Globus pallidus (tissue), 1 donor: ENCODE data around the gene KDM4E.
A peak's percentile ranks its signal among the peaks of the same experiment; 100 is the strongest.

Experiments used
- DNase-seq: peaks from one replicate; pipeline ENCODE4 v3.0.0-alpha.2; 2015; ENCODE audit warnings: low spot score

KDM4E gene

DNA sequence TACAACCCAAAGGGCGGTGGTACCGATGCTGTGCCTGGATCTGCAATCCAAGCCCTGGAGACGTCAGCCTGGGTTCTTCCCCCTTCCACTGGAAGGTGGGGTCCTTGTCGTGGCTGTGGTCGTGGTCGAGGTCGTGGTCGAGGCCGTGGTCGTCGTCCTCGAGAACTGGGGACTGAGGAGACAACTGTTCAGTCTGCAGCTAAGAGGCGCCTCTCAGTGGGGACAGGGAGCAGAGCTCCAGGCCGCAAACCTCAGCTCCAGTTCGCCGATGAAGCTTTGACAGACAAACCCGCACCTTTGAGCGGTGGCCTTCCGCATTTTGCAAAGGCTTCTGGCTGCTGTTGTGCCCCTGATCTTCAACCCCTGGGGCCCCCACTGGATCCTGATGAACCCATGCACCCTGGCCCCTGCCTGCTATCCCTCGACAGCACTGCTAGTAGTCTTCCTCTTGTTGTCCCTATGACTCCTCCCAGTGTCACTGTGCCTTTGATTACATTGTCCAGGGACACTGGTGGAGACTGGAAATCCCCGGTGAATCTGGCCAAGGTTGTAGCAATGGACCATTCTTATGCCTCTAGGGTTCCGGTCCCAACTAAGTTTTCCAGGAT, 25.6 kb downstream of the KDM4E start:
- DNase-seq = no peak

DNA sequence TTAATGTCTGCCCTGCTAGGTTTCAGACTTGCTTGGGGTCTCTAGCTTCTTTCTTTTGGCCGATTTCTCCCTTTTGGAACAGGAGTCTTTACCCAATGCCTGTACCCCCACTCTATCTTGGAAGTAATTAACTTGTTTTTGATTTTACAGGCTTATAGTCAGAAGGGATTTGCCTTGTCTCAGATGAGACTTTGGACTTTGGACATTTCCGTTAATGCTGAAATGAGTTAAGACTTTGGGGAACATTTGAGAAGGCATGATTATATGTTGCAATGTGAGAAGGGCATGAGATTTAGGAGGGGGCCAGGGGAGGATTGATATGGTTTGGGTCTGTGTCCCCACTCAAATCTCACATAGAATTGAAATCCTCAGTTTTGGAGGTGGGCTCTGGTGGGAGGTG, 29.3 kb downstream of the KDM4E start:
- DNase-seq = no peak

DNA sequence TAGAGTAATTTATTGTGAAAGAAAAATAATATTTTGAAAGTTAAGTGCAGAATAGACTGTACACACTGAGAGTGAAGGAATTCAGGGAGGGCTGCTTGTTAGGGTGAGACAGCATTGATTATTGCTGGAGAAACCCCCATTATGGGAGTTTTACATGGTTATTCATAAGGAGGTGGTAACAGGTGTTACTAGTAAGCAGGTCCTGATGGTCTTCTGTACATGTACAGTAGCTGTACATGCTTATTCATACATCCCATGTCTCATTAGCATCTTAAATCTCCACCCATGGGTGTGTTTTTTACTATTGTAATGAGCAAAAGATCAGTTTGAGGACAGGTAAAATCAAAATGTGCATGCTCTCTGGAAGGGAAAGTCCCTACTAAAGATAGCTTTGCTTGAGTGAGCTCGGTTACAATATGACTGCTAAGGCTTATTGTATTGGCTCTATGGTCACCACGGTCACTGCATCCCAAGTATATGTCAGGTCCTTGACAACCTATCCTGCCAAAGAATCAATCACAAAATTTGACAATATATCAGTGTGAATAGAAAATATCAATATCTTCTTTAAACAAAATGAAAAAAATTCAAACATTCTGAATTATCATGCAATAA, 30.3 kb downstream of the KDM4E start:
- no peak for DNase-seq

DNA sequence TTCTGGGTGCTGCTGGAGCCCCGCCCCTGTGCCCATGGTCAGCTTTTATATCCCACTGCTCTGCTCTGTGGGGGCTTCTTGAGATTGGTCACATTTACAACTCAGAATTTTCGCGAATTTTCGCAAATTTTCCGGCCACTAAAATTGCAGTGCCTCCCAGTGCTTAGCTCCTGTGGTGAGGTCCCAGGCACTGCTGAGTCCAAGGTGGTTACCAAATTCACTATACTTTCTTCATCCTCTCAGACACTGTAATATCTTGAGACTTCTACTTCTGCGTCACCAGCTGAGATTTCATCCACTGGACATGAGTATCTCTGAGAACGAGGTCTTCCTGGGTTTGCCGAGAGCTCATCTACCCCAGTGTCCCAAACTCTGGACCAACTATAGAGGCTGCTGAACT, 32.9 kb downstream of the KDM4E start:
- no peak for DNase-seq

DNA sequence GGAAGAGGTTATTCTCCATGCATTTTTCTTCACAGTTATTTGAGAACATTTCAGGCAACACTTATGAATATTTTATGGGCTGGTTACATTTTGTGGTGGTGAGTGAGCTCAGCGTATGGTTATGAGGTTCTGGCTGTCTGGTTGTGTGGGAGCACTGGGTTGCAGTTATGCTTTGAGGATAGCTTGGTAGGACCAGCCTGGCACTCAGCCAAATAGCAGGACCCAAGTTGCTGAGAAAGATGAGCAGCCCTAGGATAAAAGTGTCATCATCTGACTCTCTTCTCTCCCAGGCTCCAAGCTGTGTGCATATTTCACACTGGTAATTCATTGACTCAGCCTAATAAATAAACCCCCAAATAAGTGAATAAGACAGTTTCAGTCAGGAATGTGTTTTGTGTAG, 33.6 kb downstream of the KDM4E start:
- no peak for DNase-seq

DNA sequence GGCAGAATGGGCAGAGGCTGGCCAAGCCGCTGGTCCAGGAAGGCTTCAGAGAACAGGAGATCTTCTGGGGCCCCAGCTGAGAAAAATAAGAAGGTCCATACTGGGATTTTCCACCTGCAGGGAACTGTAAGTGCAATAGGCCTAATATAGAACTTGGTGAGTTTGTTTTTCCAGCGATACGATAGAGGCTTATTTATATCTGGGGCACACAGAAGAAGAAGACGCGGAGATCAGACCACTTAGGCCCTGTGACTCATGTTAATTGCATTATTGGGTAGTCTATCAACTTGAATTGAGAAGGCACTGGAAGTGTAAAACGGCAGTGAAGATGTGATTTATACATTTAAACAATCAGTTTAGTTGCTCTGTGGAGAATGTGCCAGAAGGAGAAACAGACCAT, 34.0 kb downstream of the KDM4E start:
- no peak for DNase-seq

- no peak for DNase-seq
Measured at GRCh38 chr11:95065336-95065735, 40.3 kb downstream of the KDM4E start.

- DNase-seq = no peak
Measured at GRCh38 chr11:95066716-95067038, 41.6 kb downstream of the KDM4E start, which contains the start of gene SRSF8. SRSF8 (plus strand) TSS chr11:95066919; CDS start chr11:95067227, 308 bp downstream.

- DNase-seq = peak; percentile 84
Measured at GRCh38 chr11:95067039-95067840, 42.2 kb downstream of the KDM4E start.

DNA sequence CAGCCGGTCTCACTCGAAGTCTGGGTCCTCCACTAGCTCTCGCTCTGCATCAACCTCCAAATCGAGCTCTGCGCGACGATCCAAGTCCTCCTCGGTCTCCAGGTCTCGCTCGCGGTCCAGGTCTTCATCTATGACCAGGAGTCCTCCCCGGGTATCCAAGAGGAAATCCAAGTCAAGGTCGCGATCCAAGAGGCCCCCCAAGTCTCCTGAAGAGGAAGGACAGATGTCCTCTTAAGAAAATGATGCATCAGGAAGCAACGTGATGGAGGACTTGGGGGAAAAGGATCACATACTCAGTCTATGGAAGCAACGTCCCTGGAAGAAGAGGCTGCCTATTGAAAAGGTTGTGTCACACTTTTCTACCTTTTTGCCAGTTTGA, 42.8 kb downstream of the KDM4E start:
- DNase-seq = no peak

DNA sequence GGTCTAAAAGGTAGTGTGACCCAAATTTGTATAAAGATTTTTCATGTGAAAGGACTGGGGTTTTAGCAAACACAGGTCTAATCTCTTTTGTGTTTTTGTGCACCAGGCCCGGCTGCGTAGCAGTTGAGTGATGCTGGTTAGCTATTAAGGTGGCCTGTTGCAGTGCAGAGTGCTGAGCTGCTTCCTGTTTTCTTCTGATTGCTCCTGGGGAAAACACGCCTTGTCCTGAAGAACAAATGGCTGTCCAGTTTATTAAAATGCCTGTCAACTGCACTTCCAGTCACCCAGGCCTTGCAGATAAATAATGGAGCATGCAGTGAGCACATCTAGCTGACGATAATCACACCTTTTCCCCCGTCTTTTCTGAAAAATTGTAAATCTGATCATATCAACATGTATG, 43.5 kb downstream of the KDM4E start:
- DNase-seq = peak; percentile 82

- no peak for DNase-seq
Measured at GRCh38 chr11:95070471-95070870, 45.4 kb downstream of the KDM4E start.

DNA sequence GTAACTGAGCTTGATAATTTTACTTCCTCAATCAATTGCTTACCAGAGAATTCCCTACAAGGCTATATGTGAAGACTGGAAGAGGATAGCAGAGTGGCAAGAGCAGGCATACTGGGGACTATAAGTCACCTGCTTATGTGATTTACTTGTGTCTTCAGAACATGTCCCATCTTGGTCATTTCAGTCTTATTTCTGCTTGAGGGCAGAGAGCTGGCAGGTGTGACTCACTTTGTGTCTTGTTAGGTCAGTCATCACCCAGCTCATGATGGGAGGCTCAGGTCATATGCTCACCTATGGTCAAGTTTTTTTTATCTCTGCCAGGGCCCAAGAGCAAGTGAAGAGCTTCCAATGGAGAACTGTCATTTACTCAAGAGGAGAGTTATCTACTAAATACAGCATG, 47.9 kb downstream of the KDM4E start:
- no peak for DNase-seq

DNA sequence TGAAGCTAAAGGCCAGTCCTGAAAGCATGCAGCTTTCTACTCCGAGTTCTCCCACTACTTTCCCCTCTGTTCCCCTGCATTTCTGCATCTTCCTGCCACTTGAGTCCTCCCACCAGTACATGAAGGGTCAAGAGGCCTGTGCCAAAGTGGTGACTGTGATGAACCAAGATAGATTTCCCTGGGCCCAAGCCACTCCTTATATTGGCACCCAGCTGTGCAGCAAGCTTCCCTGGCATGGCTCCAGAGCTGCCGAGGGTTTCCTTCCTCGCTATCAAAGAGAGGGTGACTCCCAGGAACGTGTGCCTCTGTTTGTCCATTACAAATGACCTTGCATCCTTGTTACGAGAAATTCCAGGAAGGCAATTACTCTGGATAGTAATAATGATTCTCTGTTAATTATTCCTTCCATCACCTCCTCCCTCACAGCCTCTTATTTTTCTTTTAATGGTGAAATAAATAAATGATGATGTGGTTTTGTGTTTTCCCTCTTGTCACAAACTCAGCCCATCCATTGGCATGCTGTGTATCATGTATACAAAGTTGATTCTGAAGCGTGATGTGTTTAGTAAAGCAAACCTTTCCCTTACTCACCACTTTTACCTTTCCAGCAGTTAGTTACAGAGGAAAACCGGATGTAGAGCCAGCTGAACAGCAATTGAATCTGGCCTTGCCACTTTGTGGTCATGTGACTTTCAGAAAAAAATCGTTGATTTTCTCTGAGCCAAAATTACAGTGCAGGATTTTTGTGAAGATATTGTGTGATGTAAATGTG, 49.9 kb downstream of the KDM4E start:
- no peak for DNase-seq

DNA sequence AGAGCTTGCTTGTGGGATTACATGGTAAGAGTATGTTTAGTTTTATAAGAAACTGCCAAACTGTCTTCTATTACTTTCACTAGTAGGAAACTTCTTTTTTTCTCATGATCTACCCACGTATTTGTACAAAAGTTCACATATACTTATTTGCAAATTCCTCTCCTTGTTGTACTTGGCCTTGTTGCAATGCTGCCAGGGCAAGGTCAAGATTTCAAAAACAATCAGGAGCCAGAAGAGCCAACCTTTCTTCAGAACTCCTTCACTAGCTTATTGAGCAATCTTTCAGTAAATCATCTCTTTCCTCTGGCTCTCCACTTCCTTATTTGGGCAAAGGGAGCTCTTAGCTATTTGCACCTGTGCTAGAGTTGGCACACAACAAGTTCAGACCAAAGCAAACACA, 51.4 kb downstream of the KDM4E start:
- DNase-seq = no peak

DNA sequence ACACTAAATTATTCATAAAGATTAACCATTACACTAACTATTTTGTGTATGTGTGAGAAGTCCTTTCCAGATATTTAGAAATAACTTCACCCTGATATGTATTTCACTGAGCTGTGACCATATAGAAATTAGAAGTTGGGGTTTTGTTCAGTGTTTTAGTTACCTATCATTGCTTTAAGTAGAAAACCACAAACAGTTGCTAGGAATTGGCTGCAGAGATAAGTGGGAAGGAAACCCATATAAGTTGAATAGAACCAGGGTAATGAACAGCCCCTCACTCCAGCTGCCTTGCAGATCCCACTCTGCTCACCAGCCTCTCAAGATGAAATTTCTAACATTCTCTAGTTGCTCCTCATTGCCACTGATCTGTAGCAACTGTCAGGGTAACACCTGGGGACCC, 51.9 kb downstream of the KDM4E start:
- no peak for DNase-seq
